Gastrocnemius medialis (tissue), 4 donors: ENCODE data around the gene SLC36A3.

Source experiments
- POLR2A ChIP-seq, 2 donors: fragments of 450-650 bp; IDR thresholded peaks; one replicate each; pipeline ENCODE4 v1.6.1; 2017; ENCODE audit warnings: antibody characterized with exemption in 2 of 2, mild to moderate bottlenecking in 2 of 2, moderate library complexity in 2 of 2
- TF ChIP-seq, protein P1 (sequence below), 5 experiments: fragments of 450-650 bp in 3 of 5; fragments of 200-600 bp in 2 of 5; sonication (generic) in 2 of 5; IDR thresholded peaks in 4 of 5; conservative IDR thresholded peaks in 1 of 5; 1 replicate in 4 of 5; 2 replicates in 1 of 5; pipeline ENCODE4 v1.5.1; 2016 to 2019; ENCODE audit warnings: antibody characterized with exemption in 5 of 5, mild to moderate bottlenecking in 3 of 5, moderate library complexity in 3 of 5

DNA sequence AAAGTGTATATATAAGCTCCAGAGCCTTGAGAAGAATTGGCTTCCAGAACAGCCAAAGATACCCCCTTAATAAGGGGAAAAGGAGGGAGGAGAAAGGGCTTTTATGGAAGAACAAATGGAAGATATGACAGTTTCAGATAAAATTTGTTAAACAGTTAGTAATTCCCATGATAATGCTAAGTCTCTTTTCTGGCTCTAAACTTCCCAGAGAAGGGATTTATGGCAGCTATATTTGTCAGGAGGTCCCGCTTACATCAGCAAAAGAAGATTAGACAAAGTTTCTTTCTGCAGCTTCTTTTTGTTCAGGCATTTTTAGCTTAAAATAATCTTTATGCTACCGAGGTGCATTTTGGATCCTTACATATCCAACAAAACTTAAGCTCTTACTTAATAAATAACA lies 14.3 kb upstream of the SLC36A3 start:
- TF ChIP-seq, protein P1, sequence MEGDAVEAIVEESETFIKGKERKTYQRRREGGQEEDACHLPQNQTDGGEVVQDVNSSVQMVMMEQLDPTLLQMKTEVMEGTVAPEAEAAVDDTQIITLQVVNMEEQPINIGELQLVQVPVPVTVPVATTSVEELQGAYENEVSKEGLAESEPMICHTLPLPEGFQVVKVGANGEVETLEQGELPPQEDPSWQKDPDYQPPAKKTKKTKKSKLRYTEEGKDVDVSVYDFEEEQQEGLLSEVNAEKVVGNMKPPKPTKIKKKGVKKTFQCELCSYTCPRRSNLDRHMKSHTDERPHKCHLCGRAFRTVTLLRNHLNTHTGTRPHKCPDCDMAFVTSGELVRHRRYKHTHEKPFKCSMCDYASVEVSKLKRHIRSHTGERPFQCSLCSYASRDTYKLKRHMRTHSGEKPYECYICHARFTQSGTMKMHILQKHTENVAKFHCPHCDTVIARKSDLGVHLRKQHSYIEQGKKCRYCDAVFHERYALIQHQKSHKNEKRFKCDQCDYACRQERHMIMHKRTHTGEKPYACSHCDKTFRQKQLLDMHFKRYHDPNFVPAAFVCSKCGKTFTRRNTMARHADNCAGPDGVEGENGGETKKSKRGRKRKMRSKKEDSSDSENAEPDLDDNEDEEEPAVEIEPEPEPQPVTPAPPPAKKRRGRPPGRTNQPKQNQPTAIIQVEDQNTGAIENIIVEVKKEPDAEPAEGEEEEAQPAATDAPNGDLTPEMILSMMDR (IDR thresholded peaks at IDR 0.05 in 4 of 5, conservative IDR thresholded peaks at IDR 0.05 in 1 of 5), result no peak
- no peak for TF ChIP-seq POLR2A (IDR thresholded peaks at IDR 0.05)
